ENCODE data around the gene UGT2B28.
"Not testable (repeated sequence)": the region's sequence is repeated elsewhere in the genome, so short reads cannot be mapped to it uniquely, and the experiment has no call there.

UGT2B28 gene

DNA sequence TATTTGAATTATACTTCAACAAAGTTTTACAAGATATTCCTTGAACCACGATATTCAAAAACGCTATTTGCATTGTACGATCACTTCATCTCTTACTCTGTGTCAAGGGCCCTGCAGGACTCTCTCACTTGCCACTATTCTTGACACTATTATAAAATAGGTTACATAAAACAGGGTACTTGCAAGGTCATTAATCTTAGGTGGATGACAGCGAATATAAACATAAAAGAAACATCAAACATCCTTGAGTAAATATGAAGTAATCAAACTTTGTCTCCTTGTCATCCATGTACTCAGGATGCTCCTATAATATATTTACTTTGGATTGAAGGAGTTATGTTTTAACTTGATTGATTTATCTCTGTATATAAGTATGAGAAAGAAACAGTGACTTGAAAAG, at the start of gene UGT2B28:
TSS of gene UGT2B28 (plus strand) at position 395 of the 400 bp plus-strand sequence. CDS start 26 bp downstream, outside the sequence.
- DNase-seq (ENCODE audit: low spot score) = not testable (repeated sequence)

DNA sequence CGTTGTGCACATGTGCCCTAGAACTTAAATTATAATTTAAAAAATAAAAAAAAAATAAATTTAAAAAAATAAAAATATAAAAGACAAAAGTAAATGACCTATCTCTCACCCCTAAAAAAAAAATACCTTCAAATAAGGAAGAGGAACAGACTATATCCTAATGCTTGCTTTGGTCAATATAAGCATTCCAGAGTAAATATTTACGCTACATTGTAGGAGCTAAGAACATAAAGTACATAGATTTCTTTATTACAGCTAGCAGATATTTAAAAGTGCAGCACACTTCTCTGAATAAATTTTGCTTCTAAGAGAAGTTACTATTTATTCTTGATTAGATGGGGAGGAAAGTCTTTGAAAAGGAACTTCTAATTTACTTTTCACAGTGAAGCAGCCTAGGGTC, 41.2 kb upstream of the UGT2B28 start:
- DNase-seq (ENCODE audit: low spot score) = no peak

DNA sequence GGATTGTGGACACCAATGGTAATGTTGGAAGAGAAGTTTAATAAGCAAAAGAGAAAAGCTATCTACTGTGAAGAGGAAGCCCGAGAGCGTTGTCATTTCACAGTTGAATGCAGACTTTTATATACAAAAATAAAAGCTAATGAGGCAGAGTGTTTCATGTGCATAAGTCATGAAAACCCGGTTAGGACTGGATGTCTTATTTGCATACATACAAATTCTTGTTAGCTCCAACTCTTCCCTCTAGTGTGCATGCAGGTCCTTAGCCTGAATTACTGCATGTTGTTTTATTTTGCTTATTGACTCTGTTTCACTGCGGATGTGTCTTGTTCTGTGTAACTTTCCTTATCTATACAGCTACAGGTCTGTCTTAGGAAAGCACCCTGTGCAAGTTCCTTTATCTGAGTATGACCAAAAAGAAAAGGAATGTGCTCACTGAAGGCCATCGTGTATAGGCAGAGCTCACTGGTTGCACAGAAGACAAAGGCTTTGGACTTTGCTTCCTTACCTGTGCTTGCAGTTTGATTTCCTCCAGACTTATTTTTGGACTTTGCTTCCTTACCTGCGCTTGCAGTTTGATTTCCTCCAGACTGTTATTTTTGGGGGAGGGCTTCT, 40.6 kb upstream of the UGT2B28 start:
- DNase-seq (ENCODE audit: low spot score) = no peak

DNA sequence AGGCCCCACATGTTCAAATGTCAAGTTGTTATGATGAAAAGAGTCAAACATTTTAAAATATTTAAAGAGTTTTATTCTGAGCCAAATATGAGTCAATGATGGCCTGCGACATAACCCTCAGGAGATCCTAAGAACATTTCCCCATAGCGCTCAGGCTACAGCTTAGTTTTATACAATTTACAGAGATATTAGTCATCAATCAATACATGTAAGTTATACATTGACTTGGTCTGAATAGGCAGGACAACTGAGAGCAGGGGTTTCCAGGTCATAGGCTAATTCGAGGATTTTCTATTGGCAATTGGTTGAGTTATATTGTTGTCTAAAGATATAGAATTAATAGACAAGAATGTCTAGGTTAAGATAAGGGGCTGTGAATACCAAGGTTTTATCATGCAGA, 39.5 kb upstream of the UGT2B28 start:
- DNase-seq (ENCODE audit: low spot score) = not testable (repeated sequence)

DNA sequence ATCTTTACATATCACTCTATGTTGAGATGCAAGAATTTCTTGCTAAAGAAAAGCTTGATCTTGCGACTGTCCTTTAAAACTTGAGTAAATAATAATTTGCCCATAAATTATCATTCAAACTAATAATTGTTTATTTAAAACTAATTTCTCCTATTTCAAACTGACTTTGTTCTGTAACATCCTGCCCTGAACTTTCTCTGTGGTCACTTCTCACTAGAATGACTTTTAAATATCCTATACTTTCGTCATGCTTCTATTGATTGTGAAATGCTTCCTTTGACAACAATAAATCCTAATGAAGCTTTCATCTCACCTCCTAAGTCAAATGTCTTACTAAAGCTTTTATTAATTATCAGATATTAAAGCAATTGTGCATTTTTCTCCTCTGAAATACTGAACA, 38.5 kb upstream of the UGT2B28 start:
- DNase-seq (ENCODE audit: low spot score) = not testable (repeated sequence)

DNA sequence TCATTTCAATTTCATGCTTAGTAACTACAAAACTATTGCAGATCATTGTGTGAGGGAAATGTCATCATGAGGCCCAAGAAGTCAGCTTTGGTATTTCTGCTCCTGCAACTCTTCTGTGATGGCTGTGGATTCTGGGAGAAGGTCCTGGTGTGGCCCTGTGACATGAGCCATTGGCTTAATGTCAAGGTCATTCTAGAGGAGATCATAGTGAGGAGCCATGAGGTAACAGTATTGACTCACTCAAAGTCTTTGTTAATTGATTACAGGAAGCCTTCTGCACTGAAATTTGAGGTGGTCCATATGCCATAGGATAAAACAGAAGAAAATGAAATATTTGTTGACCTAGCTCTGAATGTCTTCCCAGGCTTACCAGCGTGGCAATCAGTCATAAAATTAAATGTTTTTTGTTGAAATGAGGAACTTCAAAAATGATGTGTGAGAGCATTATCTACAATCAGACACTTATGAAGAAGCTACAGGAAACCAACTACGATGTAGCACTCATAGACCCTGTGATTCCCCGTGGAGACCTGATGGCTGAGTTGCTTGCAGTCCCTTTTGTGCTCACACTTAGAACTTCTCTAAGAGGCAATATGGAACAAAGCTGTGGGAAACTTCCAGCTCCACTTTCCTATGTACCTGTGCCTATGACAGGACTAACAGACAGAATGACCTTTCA, 37.6 kb upstream of the UGT2B28 start:
- DNase-seq (ENCODE audit: low spot score) = not testable (repeated sequence)

DNA sequence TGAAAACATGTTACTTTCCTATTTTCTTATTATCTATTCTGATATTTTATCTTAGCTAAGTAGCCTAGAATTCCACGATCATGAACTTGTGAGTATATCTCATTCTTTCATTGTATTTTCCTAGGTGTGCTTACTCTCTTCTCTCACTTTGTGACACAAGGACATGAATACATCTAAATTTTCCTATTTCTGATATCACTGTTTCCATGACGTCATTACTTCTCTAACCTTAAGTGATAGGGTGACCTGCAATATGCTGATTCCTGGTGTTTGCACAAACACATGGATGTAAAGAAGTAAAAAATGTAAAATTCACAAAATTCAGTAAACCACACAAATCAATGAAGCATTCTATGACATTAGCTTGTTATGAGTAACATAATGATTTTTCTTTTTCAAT, 29.4 kb upstream of the UGT2B28 start:
- not testable (repeated sequence) for DNase-seq (ENCODE audit: low spot score)

DNA sequence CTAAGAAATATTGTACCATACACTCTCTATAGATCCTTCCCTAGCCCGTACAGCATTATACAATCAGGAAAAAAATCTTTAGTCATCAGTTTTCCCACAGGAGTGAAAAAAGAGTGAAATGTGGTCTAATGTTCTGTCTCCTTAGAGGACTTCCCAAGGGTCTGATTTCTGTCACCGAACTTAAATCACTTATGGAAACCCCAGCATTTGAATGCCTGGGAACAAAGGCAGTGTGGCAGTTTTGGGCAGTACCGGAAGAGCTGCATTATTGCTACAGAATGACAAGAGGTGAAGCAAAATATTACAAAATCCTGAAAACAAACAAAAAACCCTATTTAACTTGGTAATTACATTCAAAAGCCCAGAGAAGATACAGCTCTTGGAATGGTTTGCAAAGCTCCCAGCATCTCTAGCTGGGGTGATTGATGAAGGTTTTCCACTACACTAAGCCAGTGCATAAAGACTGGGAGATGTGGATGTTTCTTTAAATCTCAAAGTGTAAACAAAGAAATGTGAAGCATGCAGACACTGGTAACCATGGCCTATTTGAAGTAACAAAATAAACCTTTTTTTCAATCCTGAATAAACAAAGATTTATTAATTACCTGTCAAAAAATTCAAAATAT, 27.0 kb upstream of the UGT2B28 start:
- DNase-seq (ENCODE audit: low spot score) = not testable (repeated sequence)

DNA sequence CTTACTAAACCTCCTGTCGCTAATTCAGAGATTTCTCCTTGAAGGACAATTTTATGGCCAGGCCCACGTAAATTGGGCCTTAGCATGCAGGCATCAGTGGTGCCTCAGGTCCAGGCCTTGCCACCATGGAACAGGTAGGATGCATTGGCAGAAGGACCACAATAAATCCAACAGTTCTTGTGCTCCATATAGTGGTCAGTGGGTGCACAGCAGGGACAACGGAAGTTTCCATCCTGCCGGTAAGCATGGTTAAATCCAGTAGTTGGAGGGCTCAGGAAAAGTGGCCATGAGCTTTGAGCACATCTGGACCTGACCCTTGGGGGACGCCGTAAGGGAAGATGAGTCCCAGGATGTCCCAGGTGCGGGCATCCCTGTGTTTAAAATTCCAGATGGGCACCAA, 11.7 kb upstream of the UGT2B28 start:
- not testable (repeated sequence) for DNase-seq (ENCODE audit: low spot score)

DNA sequence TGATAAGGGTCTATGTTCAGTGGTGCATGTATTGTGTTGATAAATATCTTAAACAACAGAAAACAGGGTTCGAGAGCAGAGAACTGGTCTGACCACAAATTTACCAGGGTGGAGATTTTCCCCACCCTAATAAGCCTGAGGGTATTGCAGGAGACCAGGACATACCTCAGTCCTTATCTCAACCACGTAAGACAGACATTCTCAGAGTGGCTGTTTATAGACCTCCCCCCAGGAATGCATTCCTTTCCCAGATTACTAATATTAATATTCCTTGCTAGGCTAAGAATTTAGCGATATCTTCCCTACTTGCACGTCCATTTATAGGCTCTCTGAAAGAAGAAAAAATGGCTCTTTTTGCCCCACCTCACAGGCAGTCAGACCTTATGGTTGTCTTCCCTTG, 16.1 kb downstream of the UGT2B28 start:
- not testable (repeated sequence) for DNase-seq (ENCODE audit: low spot score)

DNA sequence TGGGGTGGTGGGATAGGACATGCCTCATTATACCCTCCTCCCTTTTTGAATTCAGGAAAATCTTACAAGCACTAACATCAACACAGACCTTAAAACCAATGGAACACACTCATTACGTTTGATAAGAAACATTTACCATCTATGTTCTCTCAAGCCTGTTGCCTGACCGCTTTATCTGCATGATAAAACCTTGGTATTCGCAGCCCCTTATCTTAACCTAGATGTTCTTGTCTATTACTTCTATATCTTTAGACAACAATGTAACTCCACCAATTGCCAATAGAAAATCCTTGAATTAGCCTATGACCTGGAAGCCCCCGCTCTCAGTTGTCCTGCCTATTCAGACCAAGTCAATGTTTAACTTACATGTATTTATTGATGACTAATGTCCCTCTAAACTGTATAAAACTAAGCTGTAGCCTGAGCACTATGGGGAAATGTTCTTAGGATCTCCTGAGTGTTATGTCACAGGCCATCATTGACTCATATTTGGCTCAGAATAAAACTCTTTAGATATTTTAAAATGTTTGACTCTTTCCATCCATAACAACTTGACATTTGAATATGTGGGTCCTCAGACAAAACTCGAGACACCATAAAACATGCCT, 28.3 kb downstream of the UGT2B28 start:
- not testable (repeated sequence) for DNase-seq (ENCODE audit: low spot score)

DNA sequence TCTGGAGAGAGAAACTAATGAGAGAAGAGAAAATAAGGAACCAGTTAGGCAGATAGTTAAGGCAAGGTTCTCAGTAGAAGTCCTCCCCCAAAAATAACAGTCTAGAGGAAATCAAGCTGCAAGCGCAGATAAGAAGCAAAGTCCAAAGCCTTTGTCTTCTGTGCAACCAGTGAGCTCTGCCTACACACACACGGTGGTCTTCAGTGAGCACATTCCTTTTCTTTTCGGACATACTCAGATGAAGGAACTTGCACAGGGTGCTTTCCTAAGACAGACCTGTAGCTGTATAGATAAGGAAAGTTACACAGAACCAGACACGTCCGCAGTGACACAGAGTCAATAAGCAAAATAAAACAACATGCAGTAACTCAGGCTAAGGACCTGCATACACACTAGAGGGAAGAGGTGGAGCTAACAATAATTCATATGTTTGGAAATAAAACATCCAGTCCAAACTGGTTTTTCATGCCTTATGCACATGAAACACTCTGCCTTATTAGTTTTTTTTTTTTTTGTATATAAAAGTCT, 29.3 kb downstream of the UGT2B28 start:
- DNase-seq (ENCODE audit: low spot score) = not testable (repeated sequence)

DNA sequence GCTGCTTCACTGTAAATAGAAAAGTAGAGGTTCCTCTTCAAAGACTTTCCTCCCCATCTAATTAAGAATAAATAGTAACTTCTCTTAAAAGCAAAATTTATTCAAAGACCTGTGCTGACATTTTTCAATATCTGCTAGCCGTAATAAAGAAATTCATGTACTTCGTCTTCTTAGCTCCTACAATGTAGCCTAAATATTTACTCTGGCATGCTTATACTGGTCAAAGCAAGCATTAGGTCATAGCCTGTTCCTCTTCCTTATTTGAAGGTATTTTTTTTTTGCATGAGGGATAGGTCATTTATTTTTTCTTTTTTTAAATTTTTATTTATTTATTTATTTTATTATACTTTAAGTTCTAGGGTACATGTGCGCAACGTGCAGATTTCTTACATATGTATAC, 30.0 kb downstream of the UGT2B28 start:
- not testable (repeated sequence) for DNase-seq (ENCODE audit: low spot score)

DNA sequence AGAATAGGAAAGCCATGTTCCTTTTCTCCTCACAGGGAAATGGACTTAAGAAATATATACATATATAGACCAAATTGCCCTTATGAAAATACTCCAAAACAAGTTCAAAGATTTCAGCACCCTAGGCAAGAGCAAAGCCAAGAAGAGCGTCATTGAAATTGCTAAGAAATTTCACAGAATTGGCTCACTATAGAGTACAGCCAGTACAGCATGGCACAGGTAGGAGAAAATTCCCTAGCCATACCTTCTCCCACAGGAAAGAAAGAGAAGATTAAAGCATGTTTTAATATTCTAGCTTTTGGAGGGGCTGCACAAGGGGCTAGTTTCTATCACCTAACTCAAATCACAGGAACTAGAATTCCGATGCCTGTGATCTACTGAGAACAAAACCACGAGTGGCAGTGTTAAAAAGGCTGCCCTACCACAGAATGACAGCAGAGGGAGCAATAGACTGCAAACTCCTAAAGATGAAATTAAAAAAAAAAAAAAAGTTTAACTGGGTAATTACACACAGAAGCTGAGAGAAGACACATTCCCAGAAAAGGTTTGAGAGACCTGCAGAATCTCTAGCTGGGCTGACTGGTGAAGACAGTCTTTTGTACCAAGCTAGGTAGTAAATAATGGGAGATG, 37.5 kb downstream of the UGT2B28 start:
- not testable (repeated sequence) for DNase-seq (ENCODE audit: low spot score)

DNA sequence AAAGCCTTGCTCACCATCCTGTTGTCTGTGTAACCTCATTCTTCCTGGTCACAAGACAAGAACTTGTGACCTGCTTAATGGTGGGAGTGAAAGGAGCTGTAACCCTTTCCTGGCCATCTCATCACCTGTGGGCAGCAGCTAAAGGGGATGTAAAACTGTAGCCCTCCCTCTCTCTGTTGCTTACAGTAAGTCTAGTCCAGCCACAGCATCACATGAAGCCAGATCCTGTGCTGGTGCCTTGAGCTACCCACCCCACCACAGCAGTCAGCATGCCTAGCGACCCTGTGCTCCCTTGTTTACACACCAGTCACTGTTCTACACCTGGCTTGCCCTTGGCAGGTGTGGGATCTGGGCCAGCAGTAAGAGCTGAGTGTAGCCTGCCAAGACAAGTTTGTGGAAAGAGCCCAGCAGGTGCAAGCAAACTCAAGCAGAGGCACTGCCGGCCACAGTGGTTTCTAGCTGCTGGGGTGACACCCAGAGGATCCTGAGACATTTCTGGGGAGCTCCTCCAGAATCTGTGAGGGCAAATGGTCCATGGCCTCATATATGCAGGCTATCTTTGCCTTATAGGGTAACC, 41.0 kb downstream of the UGT2B28 start:
- DNase-seq (ENCODE audit: low spot score) = no peak

DNA sequence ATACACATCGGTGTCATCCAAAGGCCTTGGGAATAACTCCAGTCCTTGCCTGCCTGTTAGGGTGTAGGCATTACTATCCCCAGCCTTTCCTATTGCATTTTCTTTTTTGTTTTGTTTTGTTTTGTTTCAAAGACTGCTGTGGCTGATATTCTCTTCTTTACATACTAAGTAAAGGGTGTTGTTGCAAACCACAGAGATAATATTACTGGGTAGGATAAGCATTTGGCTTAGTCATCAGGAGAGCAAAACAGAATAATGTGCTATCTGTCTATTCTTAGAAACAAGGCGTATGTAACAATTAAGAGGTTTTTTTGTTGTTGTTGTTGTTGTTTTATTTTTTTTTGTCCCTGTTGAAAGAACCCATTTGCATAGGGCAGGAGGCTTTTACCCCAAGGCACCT, 41.8 kb downstream of the UGT2B28 start:
- no peak for DNase-seq (ENCODE audit: low spot score)

DNA sequence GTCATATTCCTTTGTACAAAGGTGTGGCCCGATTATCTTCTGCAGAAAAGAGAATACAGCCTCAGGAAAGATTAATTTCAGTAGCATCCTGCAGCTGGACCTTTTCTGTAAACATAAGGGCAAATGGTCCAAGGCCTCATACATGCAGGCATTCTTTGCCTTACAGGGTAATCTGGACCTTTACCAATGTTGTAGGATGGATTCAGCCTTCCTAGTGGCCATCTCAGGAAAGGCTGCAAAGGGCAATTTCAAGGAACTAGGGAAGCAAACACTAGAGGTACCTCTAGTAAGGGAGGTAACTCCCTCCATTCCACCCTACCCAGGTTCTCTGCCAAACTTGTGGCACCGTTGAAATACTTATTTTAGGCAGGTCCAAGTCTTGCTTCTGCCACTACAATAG, 43.0 kb downstream of the UGT2B28 start:
- DNase-seq (ENCODE audit: low spot score) = no peak

DNA sequence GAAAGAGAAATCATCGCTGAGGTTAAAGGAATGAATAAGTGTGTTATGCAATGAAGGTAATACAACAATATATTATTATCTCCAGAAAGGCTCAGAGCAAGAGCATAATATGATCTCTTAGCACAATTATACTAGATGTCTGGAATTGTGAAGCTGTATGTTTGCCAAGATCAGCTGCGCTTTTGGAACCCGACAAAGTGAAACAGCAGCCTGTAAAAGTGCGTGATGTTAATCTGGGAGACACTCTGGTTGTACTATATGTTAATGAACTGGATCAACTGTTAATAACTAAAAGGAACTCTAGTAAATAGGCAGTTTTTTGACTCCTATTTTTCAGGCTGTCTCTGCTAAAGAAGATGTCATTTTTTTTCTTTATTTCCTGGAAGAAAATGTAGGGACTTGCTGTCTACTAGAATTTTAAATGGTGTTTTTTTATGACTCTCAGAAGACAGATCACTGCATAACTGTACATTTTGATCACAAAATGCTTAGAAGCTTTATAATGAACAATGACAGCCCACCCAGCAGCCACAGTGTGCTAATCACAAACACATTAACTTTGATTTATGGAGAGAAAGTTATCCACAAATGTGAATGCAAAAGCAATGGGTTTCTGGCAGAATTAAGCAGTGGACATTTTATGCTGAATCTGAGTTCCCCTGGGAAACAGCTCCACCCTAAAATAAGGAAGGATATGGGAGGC, 50.2 kb downstream of the UGT2B28 start:
- no peak for DNase-seq (ENCODE audit: low spot score)

DNA sequence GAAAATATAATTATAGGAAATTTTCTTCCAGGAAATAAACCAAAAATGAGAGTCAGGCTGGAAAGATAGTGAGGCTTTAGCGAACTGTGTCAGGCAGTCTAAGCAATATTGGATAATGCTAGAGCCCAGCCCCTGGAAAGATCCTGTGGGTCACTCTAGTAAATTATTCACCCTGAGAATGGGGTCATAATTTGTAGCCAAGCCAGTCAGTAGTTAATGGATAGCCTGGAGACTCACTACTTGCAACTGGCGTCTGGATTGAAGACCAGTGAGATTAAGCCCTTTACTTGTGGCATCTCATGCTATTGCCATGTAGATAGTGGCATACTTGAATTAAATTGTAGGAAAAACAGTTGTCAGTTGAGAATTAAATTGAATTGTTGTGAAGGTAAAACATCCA, 51.0 kb downstream of the UGT2B28 start:
- DNase-seq (ENCODE audit: low spot score) = not testable (repeated sequence)

DNA sequence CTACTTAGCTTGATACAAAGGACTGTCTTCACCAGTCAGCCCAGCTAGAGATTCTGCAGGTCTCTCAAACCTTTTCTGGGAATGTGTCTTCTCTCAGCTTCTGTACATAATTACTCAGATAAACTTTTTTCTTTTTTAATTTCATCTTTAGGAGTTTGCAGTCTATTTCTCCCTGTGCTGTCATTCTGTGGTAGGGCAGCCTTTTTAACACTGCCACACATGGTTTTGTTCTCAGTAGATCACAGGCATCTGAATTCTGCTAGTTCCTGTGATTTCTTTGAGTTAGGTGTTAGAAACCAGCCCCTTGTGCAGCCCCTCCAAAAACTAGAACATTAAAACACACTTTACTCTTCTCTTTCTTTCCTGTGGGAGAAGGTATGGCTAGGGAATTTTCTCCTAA, 55.2 kb downstream of the UGT2B28 start:
- not testable (repeated sequence) for DNase-seq (ENCODE audit: low spot score)

DNA sequence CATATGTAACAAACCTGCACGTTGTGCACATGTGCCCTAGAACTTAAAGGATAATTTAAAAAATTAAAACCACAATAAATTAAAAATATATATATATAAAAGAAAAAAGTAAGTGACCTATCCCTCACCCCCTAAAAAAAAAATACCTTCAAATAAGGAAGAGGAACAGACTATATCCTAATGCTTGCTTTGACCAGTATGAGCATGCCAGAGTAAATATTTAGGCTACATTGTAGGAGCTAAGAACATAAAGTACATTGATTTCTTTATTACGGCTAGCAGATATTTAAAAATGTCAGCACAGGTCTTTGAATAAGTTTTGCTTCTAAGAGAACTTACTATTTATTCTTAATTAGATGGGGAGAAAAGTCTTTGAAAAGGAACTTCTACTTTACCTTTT, 62.8 kb downstream of the UGT2B28 start:
- DNase-seq (ENCODE audit: low spot score) = not testable (repeated sequence)
